GM23338 (cell line): ENCODE results near the gene TNS1. TPM values are rescaled to one million over a fixed set of nuclear protein-coding genes. Genes with fewer than 3 reads are reported as not detected.

Experiments used
- ATAC-seq: fragments of 200-7000 bp; cut with Tn5 transposase; 3 replicates; pipeline ENCODE4 v1.9.1; 2020
- DNase-seq: peaks from one replicate; pipeline ENCODE4 v3.0.0-alpha.2; 2015; ENCODE audit warnings: low spot score
- H2AFZ ChIP-seq: fragments of 200-600 bp; sonication (generic); 2 replicates; pipeline ENCODE4 v1.8.0; 2016; ENCODE audit warnings: antibody characterized with exemption, mild to moderate bottlenecking, moderate library complexity
- H3F3A ChIP-seq: fragments of 200-600 bp; sonication (generic); replicated peaks from 2 replicates; pipeline ENCODE4 v1.8.0; 2017; ENCODE audit warnings: antibody characterized with exemption, mixed run types, low read depth
- H3K27ac ChIP-seq: fragments of 200-600 bp; sonication (generic); 2 replicates; pipeline ENCODE4 v1.6.1; 2016; ENCODE audit warnings: low read depth
- H3K27me3 ChIP-seq: fragments of 200-600 bp; sonication (generic); 2 replicates; pipeline ENCODE4 v1.8.0; 2016; ENCODE audit warnings: mild to moderate bottlenecking, mixed run types, moderate library complexity; ENCODE audit not compliant: insufficient read depth
- H3K36me3 ChIP-seq: fragments of 200-600 bp; sonication (generic); 2 replicates; pipeline ENCODE4 v1.8.0; 2016; ENCODE audit warnings: mild to moderate bottlenecking; ENCODE audit not compliant: insufficient read depth
- H3K4me1 ChIP-seq: fragments of 200-600 bp; sonication (generic); 2 replicates; pipeline ENCODE4 v1.8.0; 2016; ENCODE audit warnings: mild to moderate bottlenecking, moderate library complexity; ENCODE audit not compliant: insufficient read depth
- H3K4me2 ChIP-seq: fragments of 200-600 bp; sonication (generic); 2 replicates; pipeline ENCODE4 v1.7.1; 2017; ENCODE audit warnings: mixed run types
- H3K4me3 ChIP-seq: fragments of 200-600 bp; sonication (generic); 2 replicates; pipeline ENCODE4 v1.6.1; 2016; ENCODE audit warnings: mixed run types
- H3K79me2 ChIP-seq: fragments of 200-600 bp; sonication (generic); replicated peaks from 2 replicates; pipeline ENCODE4 v1.8.0; 2017; ENCODE audit warnings: mild to moderate bottlenecking; ENCODE audit not compliant: insufficient read depth
- H3K9me2 ChIP-seq: fragments of 200-600 bp; sonication (generic); 2 replicates; pipeline ENCODE4 v1.8.0; 2017; ENCODE audit not compliant: insufficient read depth
- H4K20me1 ChIP-seq: fragments of 200-600 bp; sonication (generic); replicated peaks from 2 replicates; pipeline ENCODE4 v1.8.0; 2017; ENCODE audit warnings: mild to moderate bottlenecking; ENCODE audit not compliant: insufficient read depth
- H3K27ac Mint-ChIP-seq: 2 replicates; pipeline ENCODE4 v1.8.0; 2020; ENCODE audit warnings: inconsistent platforms, mild to moderate bottlenecking, moderate library complexity, mixed read lengths
- H3K27me3 Mint-ChIP-seq: 3 replicates; pipeline ENCODE4 v1.8.0; 2022; ENCODE audit warnings: low read depth, mild to moderate bottlenecking, moderate library complexity, mixed read lengths, inconsistent platforms; ENCODE audit not compliant: insufficient read depth, poor library complexity
- H3K36me3 Mint-ChIP-seq: 3 replicates; pipeline ENCODE4 v1.8.0; 2021; ENCODE audit warnings: low read depth, mild to moderate bottlenecking, inconsistent platforms, moderate library complexity, mixed read lengths
- H3K4me1 Mint-ChIP-seq: 3 replicates; pipeline ENCODE4 v1.8.0; 2020; ENCODE audit warnings: mild to moderate bottlenecking, inconsistent platforms, mixed read lengths
- H3K4me3 Mint-ChIP-seq: 3 replicates; pipeline ENCODE4 v1.8.0; 2021; ENCODE audit warnings: moderate library complexity, mild to moderate bottlenecking, inconsistent platforms, mixed read lengths
- H3K9me3 Mint-ChIP-seq: 3 replicates; pipeline ENCODE4 v1.8.0; 2020; ENCODE audit warnings: moderate library complexity, mild to moderate bottlenecking, inconsistent platforms, mixed read lengths
- CREB1 ChIP-seq: fragments of 250-450 bp; sonication (Bioruptor Pico); IDR thresholded peaks from 2 replicates; pipeline ENCODE4 v1.5.0; 2020; ENCODE audit warnings: low read depth, mild to moderate bottlenecking, moderate library complexity
- CTCF ChIP-seq, 2 experiments: fragments of 200-600 bp in 1 of 2; sonication (generic) in 1 of 2; conservative IDR thresholded peaks; 2 replicates each; pipeline versions ENCODE4 v1.5.1 to v1.6.1; 2016 to 2017; ENCODE audit warnings: antibody characterized with exemption in 2 of 2, low read depth in 2 of 2, mild to moderate bottlenecking in 2 of 2, moderate library complexity in 1 of 2
- ETS1 ChIP-seq: IDR thresholded peaks from 2 replicates; pipeline ENCODE4 v1.6.1; 2016; ENCODE audit warnings: antibody characterized with exemption
- EZH2 ChIP-seq: fragments of 200-600 bp; sonication (generic); IDR thresholded peaks from one replicate; pipeline ENCODE4 v1.8.0; 2017; ENCODE audit warnings: antibody characterized with exemption, mild to moderate bottlenecking, low read depth; ENCODE audit not compliant: unreplicated experiment
- EZH2phosphoT487 ChIP-seq: fragments of 200-600 bp; sonication (generic); IDR thresholded peaks from one replicate; pipeline ENCODE4 v1.8.1; 2018; ENCODE audit warnings: antibody characterized with exemption; ENCODE audit not compliant: unreplicated experiment
- JUNB ChIP-seq: IDR thresholded peaks from one replicate; pipeline ENCODE4 v1.6.1; 2016; ENCODE audit warnings: antibody characterized with exemption; ENCODE audit not compliant: unreplicated experiment
- NANOG ChIP-seq: IDR thresholded peaks from 2 replicates; pipeline ENCODE4 v1.6.1; 2016; ENCODE audit warnings: antibody characterized with exemption, borderline replicate concordance
- POLR2AphosphoS5 ChIP-seq: IDR thresholded peaks from 2 replicates; pipeline ENCODE4 v1.6.1; 2016; ENCODE audit warnings: antibody characterized with exemption, low read depth
- REST ChIP-seq: IDR thresholded peaks from one replicate; pipeline ENCODE4 v1.6.1; 2018; ENCODE audit warnings: antibody characterized with exemption; ENCODE audit not compliant: unreplicated experiment
- STAT1 ChIP-seq: IDR thresholded peaks from one replicate; pipeline ENCODE4 v1.6.1; 2016; ENCODE audit warnings: antibody characterized with exemption; ENCODE audit not compliant: unreplicated experiment
- ZNF114 ChIP-seq: fragments of 250-450 bp; sonication (Bioruptor Pico); IDR thresholded peaks from 2 replicates; pipeline ENCODE4 v1.5.0; 2020; ENCODE audit warnings: mild to moderate bottlenecking, moderate library complexity
- ZNF331 ChIP-seq: fragments of 250-450 bp; sonication (Bioruptor Pico); IDR thresholded peaks from 2 replicates; pipeline ENCODE4 v1.5.0; 2020; ENCODE audit warnings: low read depth, mild to moderate bottlenecking, moderate library complexity
- ZNF462 ChIP-seq: fragments of 250-450 bp; sonication (Bioruptor Pico); IDR thresholded peaks from 2 replicates; pipeline ENCODE4 v1.5.0; 2020; ENCODE audit warnings: mild to moderate bottlenecking, moderate library complexity
- polyA plus RNA-seq: library from polyadenylated mRNA; unstranded; fragments of >200 nt; fragmentation: Nextera tagmentation; extraction: Ambion mirVana; gene quantifications from 2 replicates; pipeline ENCODE4 v1.2.1, GENCODE V29; 2016
- total RNA-seq: library from RNA; depleted of rRNA; stranded (reverse); fragments of >200 nt; shearing (Covaris generic); gene quantifications from 2 replicates; pipeline ENCODE4 v1.2.3, GENCODE V29; 2014

TNS1 gene
- total and polyA plus RNA-seq, 2 experiments from 2014 or later: 2.0 to 7.4 TPM

- no peak for DNase-seq
- Histone ChIP-seq H3K36me3 (no peaks in the 10 kb centered on the region), H3K4me2 (no peak overlapping the region), H3K27me3 (peaks cover 17% of the 10 kb centered on the region), H3K79me2 (no peaks in the 10 kb centered on the region), H4K20me1 (no peaks in the 10 kb centered on the region), H2AFZ (no peak overlapping the region), H3K9me2 (0 out of 2 replicates have a peak, but pooled peaks cover 2% of the 10 kb centered on the region), H3K27ac (no peak overlapping the region), H3K4me3 (no peak overlapping the region), H3K4me1 (peaks cover 12% of the 10 kb centered on the region), H3F3A (no peaks in the 10 kb centered on the region)
- H3K36me3 Mint-ChIP-seq: no peaks in the 10 kb centered on the region
- H3K4me1 Mint-ChIP-seq: peaks cover 7% of the 10 kb centered on the region; the same call in 2 of the 3 replicates
- no peak overlapping the region for H3K27ac Mint-ChIP-seq
- no peak for TF ChIP-seq CTCF (conservative IDR thresholded peaks at IDR 0.05; ENCODE audit: low read depth in 2 of 2)
- no peak for TF ChIP-seq ETS1
- no peak for TF ChIP-seq ZNF331
- TF ChIP-seq POLR2AphosphoS5: no peak
- TF ChIP-seq CREB1 (CRISPR knock-in tag): no peak
- TF ChIP-seq REST: no peak
- no peak for TF ChIP-seq EZH2phosphoT487
- no peak for TF ChIP-seq ZNF114 (CRISPR knock-in tag)
- TF ChIP-seq NANOG: no peak
- no peak for TF ChIP-seq JUNB
- TF ChIP-seq ZNF462 (CRISPR knock-in tag): no peak
- no peak for TF ChIP-seq EZH2
- TF ChIP-seq STAT1: no peak
- H3K4me3 Mint-ChIP-seq: no peak overlapping the region
- H3K9me3 Mint-ChIP-seq: no peaks in the 10 kb centered on the region
- ATAC-seq: no peak
- peaks cover 4% of the 10 kb centered on the region for H3K27me3 Mint-ChIP-seq
Measured at GRCh38 chr2:217974389-217975005, 28.3 kb downstream of the TNS1 start.
